ENCODE measurements around the gene YPEL4. TPM values are rescaled to one million over a fixed set of nuclear protein-coding genes. Genes with fewer than 3 reads are reported as not detected.

Gene YPEL4
- total and polyA plus RNA-seq, 12 donors, result 0.18 to 15.7 (median 1.8) TPM

DNA sequence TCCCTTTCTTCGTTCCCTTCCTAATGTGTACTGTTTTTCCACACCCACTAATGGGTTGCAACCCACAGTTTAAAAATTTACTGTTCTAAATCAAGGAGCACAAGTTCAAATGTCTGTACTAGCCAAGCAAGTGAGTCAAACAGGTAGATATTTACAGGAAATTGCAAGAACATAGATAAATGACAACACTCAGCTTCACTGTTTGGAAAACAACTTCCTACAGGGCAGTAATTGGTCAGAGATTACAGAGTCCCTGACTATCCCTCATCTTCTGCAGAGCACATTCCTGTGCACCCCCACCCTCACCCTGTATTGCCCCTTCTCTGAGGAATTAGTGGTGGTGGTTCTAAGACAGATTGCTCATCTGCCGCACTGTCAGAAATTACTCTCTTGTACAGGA is 50.3 kb downstream of the YPEL4 start:
- intact Hi-C loops (cut with DNase I), result loop anchor here in 1 of 2 donors (10.0 kb wide), 1 partner anchor 45 kb away; the partner anchor contains the start of gene YPEL4
- no peak for DNase-seq
- Histone ChIP-seq H3K36me3 (replicated peaks in 1 of 2) (no peaks in the 10 kb centered on the region), H3K9me3 (replicated peaks in 1 of 3) (no peaks in the 10 kb centered on the region), H3K4me1 (replicated peaks in 1 of 2) (no peaks in the 10 kb centered on the region), H3K27me3 (no peaks in the 10 kb centered on the region), H3K27ac (peak overlapping the region in 2 of 5 donors; percentile 78 to 94), H3K4me3 (peak overlapping the region in 1 of 4 donors; percentile 64)
- TF ChIP-seq POLR2A (IDR thresholded peaks at IDR 0.05) (no peak), CTCF (IDR thresholded peaks at IDR 0.05) (no peak)
- 18 to 88% (median 53%) methylated on average over 2 of the region's 2 CpGs for WGBS, 4 donors

- peak overlapping the region in 2 of 5 donors; percentile 78 to 94 for H3K27ac ChIP-seq
- no peaks in the 10 kb centered on the region for H3K4me1 ChIP-seq (replicated peaks in 1 of 2)
- no peaks in the 10 kb centered on the region for H3K36me3 ChIP-seq (replicated peaks in 1 of 2)
- TF ChIP-seq CTCF (IDR thresholded peaks at IDR 0.05) (no peak), POLR2A (IDR thresholded peaks at IDR 0.05) (no peak)
- H3K27me3 ChIP-seq, result no peaks in the 10 kb centered on the region
- H3K4me3 ChIP-seq, result peak overlapping the region in 1 of 4 donors; percentile 64
- WGBS, 4 donors, result 59 to 66% (median 62%) methylated on average over 5 of the region's 5 CpGs
- DNase-seq, result no peak
- intact Hi-C loops (cut with DNase I), result loop anchor here in 1 of 2 donors (10.0 kb wide), 1 partner anchor 46 kb away; the partner anchor contains the start of gene YPEL4
- H3K9me3 ChIP-seq (replicated peaks in 1 of 3), result no peaks in the 10 kb centered on the region
These were observed 50.9 kb downstream of the YPEL4 start for GRCh38 chr11:57598831-57599155.

GRCh38 chr11:57597916-57598830 is 51.5 kb downstream of the YPEL4 start:
- no peaks in the 10 kb centered on the region for H3K36me3 ChIP-seq (replicated peaks in 1 of 2)
- peak; percentile 38 to 72 (median 52) for DNase-seq
- 7 to 11% (median 9%) methylated on average over 22 to 33 of the region's 33 CpGs for WGBS, 4 donors
- no peaks in the 10 kb centered on the region for H3K4me1 ChIP-seq (replicated peaks in 1 of 2)
- peak overlapping the region in 4 of 5 donors; percentile 51 to 94 (median 66) for H3K27ac ChIP-seq
- TF ChIP-seq POLR2A (IDR thresholded peaks at IDR 0.05), result no peak
- no peak for TF ChIP-seq CTCF (IDR thresholded peaks at IDR 0.05)
- intact Hi-C loops (cut with DNase I), result loop anchor here in 1 of 2 donors (10.0 kb wide), 1 partner anchor 47 kb away; the partner anchor contains the start of gene YPEL4
- H3K4me3 ChIP-seq, result peak overlapping the region in 3 of 4 donors; percentile 14 to 64 (median 56)
- H3K27me3 ChIP-seq, result no peaks in the 10 kb centered on the region
- H3K9me3 ChIP-seq (replicated peaks in 1 of 3), result no peaks in the 10 kb centered on the region

DNA sequence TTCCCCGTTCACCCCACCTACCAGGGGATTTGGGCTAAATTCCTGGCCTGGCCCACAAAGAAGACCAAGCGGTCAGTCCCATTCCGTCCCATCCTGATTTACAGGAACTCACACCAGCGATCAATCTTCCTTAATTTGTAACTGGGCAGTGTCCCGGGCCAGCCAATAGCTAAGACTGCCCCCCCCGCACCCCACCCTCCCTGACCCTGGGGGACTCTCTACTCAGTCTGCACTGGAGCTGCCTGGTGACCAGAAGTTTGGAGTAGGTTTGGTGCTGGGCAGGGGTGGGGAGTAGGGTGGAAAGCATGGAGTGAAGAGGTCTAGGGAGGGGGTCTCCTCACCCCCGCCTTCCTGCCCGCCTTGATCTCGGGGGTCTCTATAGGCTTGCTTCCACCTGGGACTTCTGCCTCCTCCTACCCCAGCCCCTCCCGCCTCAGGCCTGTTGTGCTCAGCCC is 52.2 kb downstream of the YPEL4 start, which contains the start of gene SERPING1:
Gene SERPING1, plus strand, starts transcription at position 225 of the 455 bp plus-strand sequence. CDS start 586 bp downstream, outside the sequence.
- Histone ChIP-seq H3K4me1 (replicated peaks in 1 of 2) (no peaks in the 10 kb centered on the region), H3K36me3 (replicated peaks in 1 of 2) (no peaks in the 10 kb centered on the region), H3K27me3 (no peaks in the 10 kb centered on the region), H3K4me3 (peak within 1 kb of the TSS in 3 of 4 donors; percentile 14 to 64 (median 56)), H3K27ac (peak within 1 kb of the TSS in 4 of 5 donors; percentile 51 to 94 (median 66)), H3K9me3 (replicated peaks in 1 of 3) (no peaks in the 10 kb centered on the region)
- DNase-seq, result peak; percentile 32 to 76 (median 50)
- intact Hi-C loops (cut with DNase I), result loop anchor here in 1 of 2 donors (10.0 kb wide), 1 partner anchor 47 kb away; the partner anchor contains the start of gene YPEL4
- TF ChIP-seq POLR2A (IDR thresholded peaks at IDR 0.05) (no peak), CTCF (IDR thresholded peaks at IDR 0.05) (no peak)
- WGBS, 4 donors, result 38 to 63% (median 39%) methylated on average over 6 to 10 of the region's 10 CpGs
